Activated CD8-positive, alpha-beta memory T cell treated with anti-CD3 and anti-CD28 coated beads, Interleukin-2, amount 50 U/mL, for 4 hours (primary cell): ENCODE measurements around the gene CD3E.

Experiments used
- DNase-seq: peaks from one replicate; pipeline ENCODE4 v3.0.0-alpha.2; 2020

The CD3E gene

DNA sequence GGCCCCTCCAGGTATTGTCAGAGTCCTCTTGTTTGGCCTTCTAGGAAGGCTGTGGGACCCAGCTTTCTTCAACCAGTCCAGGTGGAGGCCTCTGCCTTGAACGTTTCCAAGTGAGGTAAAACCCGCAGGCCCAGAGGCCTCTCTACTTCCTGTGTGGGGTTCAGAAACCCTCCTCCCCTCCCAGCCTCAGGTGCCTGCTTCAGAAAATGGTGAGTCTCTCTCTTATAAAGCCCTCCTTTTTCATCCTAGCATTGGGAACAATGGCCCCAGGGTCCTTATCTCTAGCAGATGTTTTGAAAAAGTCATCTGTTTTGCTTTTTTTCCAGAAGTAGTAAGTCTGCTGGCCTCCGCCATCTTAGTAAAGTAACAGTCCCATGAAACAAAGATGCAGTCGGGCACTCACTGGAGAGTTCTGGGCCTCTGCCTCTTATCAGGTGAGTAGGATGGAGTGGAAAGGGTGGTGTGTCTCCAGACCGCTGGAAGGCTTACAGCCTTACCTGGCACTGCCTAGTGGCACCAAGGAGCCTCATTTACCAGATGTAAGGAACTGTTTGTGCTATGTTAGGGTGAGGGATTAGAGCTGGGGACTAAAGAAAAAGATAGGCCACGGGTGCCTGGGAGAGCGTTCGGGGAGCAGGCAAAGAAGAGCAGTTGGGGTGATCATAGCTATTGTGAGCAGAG is at the start of gene CD3E:
Gene CD3E (plus strand): TSS at position 163 of the 681 bp plus-strand sequence. CDS start 223 bp downstream, at position 386.
- DNase-seq = peak; percentile 57

DNA sequence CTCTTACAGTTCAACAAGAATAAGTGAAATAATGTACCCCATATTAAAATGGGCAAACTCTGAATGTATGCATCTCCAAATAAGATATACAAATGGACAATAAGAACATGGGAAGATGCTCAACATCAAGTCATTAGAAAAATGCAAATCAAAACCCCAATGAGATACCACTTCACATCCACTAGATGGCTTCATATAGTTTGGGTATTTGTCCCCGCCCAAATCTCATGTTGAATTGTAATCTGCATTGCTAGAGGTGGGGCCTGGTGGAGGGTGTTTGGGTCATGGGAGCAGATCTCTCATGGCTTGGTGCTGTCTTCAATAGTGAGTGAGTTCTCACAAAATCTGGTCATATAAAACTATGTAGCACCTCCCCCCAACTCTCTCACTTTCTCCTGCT is 46.1 kb upstream of the CD3E start:
- DNase-seq = no peak

DNA sequence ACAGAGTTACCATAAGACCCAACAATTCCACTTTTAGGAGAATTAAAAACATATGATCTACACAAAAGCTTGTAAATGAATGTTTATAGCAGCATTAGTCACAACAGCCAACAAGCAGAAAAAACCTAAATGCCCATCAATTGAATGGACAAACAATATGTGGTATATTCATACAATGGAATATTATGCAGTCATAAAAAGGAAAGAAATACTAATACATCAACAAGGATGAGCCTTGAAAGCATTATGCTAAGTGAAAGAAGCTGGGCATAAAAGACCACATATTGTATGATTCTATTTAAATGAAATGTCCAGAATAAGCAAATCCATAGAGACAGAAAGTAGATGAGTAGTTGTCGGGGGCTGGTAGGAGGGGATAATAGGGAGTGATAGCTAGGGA is 45.4 kb upstream of the CD3E start:
- DNase-seq = no peak

GRCh38 chr11:118260353-118260752 is 44.2 kb upstream of the CD3E start:
- DNase-seq = no peak

DNA sequence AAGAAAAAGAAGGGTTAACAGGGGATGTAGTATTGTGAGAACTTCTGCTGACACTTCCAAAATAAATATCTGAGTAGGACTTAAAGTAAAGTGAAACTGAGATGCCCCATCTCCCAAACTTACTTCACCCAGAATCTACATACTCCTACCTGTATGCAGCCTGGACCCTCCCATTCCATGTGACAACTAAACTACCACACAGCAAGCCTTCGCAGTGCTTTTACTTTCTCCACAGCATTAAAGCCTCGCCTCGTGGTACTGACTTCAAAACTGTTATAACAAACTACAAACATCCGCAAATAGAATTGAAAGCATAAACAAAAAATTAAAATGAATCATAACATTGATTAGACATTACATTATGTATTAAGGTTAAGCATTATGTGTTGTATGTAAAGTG is 41.4 kb upstream of the CD3E start:
- DNase-seq = no peak

GRCh38 chr11:118263695-118264568 is 40.6 kb upstream of the CD3E start, which contains the start of gene MPZL2:
TSS of gene MPZL2 (minus strand) at chr11:118264297. CDS start at chr11:118264153, 144 bp downstream.
- DNase-seq = peak; percentile 31

- DNase-seq = no peak
Measured at GRCh38 chr11:118264569-118265465, 39.7 kb upstream of the CD3E start.

- no peak for DNase-seq
Measured at GRCh38 chr11:118265954-118266353, 38.6 kb upstream of the CD3E start.

GRCh38 chr11:118267486-118267885 is 37.0 kb upstream of the CD3E start:
- no peak for DNase-seq

DNA sequence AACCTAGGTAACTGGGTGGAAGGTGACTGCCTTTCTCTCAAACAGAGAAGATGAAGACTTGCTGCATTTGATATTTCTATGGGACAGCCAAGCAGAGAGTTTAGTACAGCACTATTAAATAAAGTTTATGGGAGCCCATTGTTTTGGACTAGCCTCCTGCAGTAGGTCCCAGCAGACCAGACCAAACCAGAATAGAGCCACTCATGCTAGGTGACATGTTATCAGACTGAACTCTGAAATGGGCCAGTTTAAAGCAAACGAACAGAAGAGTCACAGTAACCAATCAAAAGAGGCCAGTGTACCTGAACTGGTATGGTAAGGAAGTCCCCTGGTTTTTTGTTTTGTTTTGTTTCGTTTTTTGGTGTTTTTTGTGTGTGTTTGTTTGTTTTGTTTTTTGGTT is 32.5 kb upstream of the CD3E start:
- no peak for DNase-seq

DNA sequence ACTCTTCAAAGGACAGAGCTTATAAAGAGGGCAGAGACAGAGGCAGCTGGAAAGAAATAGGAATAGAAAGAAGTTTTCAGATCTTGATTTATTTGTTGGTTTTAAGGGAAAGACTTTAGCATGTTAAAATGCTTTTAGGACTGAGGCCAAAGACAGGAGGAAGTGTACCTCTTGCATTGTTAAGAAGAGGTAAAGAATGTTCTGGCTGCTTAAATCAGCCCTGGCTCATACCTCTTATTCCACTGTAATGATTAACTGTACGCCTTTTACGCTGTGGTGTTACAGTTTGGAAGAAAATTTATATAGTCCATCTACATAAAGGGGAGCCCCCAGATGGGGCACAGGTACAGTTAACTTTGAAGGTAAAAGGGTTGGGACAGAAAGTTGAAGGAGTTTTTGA is 30.3 kb upstream of the CD3E start:
- no peak for DNase-seq

- DNase-seq = no peak
Measured at GRCh38 chr11:118275176-118275575, 29.4 kb upstream of the CD3E start.

DNA sequence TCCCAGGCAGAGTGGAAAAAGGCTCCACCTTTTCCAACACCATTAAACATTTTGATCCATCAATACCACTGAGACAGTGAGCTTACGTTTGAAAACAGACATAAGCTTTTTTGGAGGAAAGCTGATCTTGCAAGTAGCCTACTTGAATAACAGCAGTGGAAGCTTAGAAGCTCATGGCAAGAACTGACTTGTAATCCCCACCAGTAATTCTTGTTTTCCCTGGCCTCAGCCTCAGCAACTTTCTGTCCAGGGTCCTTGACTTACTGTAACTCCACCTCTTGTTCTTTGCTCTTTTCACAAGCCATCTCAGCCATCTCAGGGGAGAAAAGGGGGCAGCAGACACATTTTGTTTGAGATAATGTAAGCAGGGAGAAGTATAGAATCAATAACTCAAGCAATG is 28.1 kb upstream of the CD3E start:
- no peak for DNase-seq

DNA sequence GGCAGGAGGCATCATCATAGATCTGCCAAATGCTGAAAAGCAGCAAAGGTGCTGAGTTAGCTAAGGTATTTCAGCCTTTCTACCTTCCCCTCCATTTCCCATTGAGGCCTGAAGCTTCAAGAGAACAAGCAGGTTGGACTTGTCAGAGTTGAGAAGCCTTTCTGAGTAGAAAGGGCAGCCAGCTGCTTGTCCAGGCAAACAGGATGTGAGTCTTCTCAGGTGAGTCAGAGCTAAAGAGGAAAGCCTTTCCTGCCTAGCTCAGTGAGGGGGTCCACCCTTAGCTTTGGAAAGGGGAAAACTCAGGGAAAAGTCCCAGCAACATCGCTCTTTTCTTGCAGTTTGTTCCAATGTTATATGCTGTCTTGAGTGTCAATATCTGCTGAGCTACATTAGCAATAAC is 27.2 kb upstream of the CD3E start:
- DNase-seq = no peak

GRCh38 chr11:118281284-118281683 is 23.2 kb upstream of the CD3E start:
- DNase-seq = no peak

DNA sequence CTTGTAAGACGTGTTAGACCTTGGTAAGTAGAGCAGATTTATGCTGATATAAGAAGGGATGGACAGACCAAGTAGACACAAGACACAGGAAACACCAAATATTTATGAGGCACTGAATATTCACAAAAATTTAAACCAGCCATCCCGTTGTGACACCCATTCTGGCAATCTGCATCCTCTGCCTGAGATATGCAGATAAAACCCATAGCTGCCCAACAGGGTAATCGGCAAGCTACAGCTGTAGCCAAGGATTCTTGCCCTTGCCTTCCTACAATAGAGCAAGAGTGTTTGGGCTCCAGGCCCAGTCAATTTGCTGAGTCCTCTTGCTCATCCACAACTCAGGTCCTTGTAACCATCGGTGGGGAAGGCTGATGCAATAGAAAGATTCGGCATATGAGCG is 21.9 kb upstream of the CD3E start:
- no peak for DNase-seq

DNA sequence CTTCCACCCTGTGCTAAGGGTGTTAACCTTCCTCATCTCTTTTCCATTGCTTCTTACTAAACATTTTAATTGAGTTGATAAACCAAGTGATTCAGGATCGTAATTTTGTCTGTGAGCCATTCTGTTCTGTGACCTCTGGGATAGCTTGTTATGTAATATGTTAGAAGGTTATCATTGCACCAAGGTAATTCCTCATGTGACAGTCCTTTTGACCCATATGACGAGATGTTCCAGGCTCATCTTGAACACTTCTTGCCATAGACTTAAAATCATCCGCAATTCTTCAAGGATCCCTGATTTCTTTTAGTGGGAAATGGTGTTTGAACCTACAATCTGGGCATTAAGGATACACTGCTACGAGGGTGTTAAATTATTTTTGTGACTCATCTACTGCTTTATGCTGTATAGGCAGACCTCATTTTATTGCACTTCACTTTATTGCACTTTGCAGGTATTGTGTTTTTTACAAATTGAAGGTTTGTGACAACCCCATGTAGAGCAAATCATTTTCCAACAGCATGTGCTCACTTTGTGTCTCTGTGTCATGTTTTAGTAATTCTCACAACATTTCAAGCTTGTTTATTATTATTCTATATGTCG is 21.4 kb upstream of the CD3E start:
- DNase-seq = no peak

DNA sequence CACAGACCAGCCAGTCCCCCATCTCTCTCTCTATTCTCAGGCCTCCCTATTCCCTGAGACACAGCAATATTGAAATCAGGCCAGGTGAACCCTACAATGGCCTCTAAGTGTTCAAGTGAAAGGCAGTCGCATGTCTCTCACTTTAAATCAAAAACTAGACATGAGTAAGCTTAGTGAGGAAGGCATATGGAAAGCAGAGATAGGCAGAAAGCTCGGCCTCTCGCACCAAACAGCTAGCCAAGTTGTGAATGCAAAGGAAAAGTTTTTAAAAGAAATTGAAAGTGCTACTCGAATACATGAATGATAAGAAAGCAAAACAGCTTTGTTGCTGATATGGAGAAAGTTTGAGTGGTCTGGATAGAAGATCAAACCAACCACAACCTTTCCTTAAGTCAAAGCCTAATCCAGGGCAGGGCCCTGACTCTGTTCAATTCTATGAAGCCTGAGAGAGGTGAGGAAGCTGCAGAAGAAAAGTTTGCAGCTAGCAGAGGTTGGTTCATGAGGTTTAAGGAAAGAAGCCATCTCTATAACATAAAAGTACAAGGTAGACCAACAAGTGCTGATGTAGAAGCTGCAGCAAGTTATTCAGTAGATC is 20.7 kb upstream of the CD3E start:
- no peak for DNase-seq

- no peak for DNase-seq
Measured at GRCh38 chr11:118286545-118286944, 18.0 kb upstream of the CD3E start.

DNA sequence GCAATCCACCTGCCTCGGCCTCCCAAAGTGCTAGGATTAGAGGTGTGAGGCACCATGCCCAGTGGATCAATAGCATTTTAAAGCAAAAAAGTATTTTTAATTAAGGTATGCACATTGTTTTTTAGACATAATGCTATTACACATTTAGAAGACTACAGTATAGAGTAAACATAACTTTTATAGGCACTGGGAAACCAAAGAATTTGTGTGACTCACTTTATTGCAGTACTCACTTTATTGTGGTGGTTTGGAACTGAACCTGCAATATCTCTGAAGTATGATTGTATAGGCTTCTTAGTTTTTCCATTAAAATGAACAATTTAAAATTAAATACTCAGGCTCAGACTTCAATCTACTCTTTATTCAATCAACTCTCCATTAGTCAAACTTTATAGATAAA is 17.5 kb upstream of the CD3E start:
- no peak for DNase-seq

- no peak for DNase-seq
Measured at GRCh38 chr11:118289401-118289800, 15.1 kb upstream of the CD3E start.

GRCh38 chr11:118290923-118291322 is 13.6 kb upstream of the CD3E start:
- peak; percentile 36 for DNase-seq
